GM12878 (cell line): ENCODE data around the gene SCAND1. TPM values are rescaled to one million over a fixed set of nuclear protein-coding genes. Genes with fewer than 3 reads are reported as not detected.
"Not testable (repeated sequence)": the region's sequence is repeated elsewhere in the genome, so short reads cannot be mapped to it uniquely, and the experiment has no call there.

Experiments used
- ATAC-seq: fragments of 200-7000 bp; cut with Tn5 transposase; 3 replicates; pipeline ENCODE4 v1.9.1; 2020; ENCODE audit warnings: mild to moderate bottlenecking, moderate library complexity
- BruUV-seq: library from RNA; stranded (reverse); fragments of 400-500 nt; replicated peaks from 2 replicates; lab custom pipeline; 2021; lab: Mats Ljungman, UMichigan
- CTCF ChIA-PET: fragments of 300-600 bp; sonication (Branson Sonifier 250); formaldehyde crosslinking; extraction: SDS; loops from one replicate; lab custom pipeline; 2021; ENCODE audit warnings: inconsistent platforms; lab: Yijun Ruan, JAX
- POLR2A ChIA-PET: fragments of 350-600 bp; formaldehyde crosslinking; extraction: SDS; loops from one replicate; lab custom pipeline; 2021; ENCODE audit warnings: inconsistent platforms; lab: Charles Lee
- RAD21 ChIA-PET: fragments of 300-600 bp; sonication (Branson Sonifier 250); formaldehyde crosslinking; loops from one replicate; lab custom pipeline; 2023; ENCODE audit warnings: antibody characterized with exemption; ENCODE audit not compliant: unreplicated experiment; lab: Charles Lee
- SMC1A ChIA-PET: fragments of 300-600 bp; sonication (Branson Sonifier 250); formaldehyde crosslinking; loops from one replicate; lab custom pipeline; 2023; ENCODE audit not compliant: unreplicated experiment, uncharacterized antibody; lab: Charles Lee
- DNase-seq: peaks from one replicate; pipeline ENCODE4 v3.0.0-alpha.2; 2011; ENCODE audit warnings: low read depth, low spot score
- FAIRE-seq: peaks from 3 replicates; lab custom pipeline; 2011; peaks lifted over from hg19 to GRCh38; lab: Jason Lieb, UNC
- H2AFZ ChIP-seq: 2 replicates; pipeline ENCODE4 v1.6.0; 2011; ENCODE audit warnings: low read depth, low read length, control low read depth; ENCODE audit not compliant: control insufficient read depth
- H3K27ac ChIP-seq: 2 replicates; pipeline ENCODE4 v1.5.1; 2011; ENCODE audit warnings: control low read depth; ENCODE audit not compliant: control insufficient read depth, insufficient read depth
- H3K27me3 ChIP-seq, 2 experiments: replicated peaks in 1 of 2; 2 replicates each; pipeline versions ENCODE4 v1.6.0 to v1.6.1; 2011; ENCODE audit warnings: low read length in 1 of 2; ENCODE audit not compliant: control insufficient read depth in 2 of 2, insufficient read depth in 2 of 2
- H3K36me3 ChIP-seq, 2 experiments: 2 replicates each; pipeline ENCODE4 v1.5.1; 2011; ENCODE audit warnings: low read length in 1 of 2; ENCODE audit not compliant: control insufficient read depth in 2 of 2, insufficient read depth in 2 of 2
- H3K4me1 ChIP-seq: 2 replicates; pipeline ENCODE4 v1.6.1; 2011; ENCODE audit warnings: mild to moderate bottlenecking, low read length, moderate library complexity, mixed read lengths; ENCODE audit not compliant: control insufficient read depth, insufficient read depth
- H3K4me2 ChIP-seq: 2 replicates; pipeline ENCODE4 v1.6.0; 2011; ENCODE audit warnings: control low read depth; ENCODE audit not compliant: control insufficient read depth, insufficient read depth
- H3K4me3 ChIP-seq: fragments of 200-600 bp; sonication (generic); 2 replicates; pipeline ENCODE4 v1.5.1; 2016
- H3K79me2 ChIP-seq: 2 replicates; pipeline ENCODE4 v1.6.0; 2011; ENCODE audit warnings: low read length; ENCODE audit not compliant: control insufficient read depth, insufficient read depth
- H3K9ac ChIP-seq: 2 replicates; pipeline ENCODE4 v1.8.0; 2011; ENCODE audit warnings: low read length, control low read depth, mixed read lengths; ENCODE audit not compliant: control insufficient read depth, insufficient read depth
- H3K9me3 ChIP-seq: replicated peaks from 3 replicates; pipeline ENCODE4 v1.5.1; 2011; ENCODE audit warnings: mild to moderate bottlenecking, low read length; ENCODE audit not compliant: control insufficient read depth, insufficient read depth
- H4K20me1 ChIP-seq: 2 replicates; pipeline ENCODE4 v1.6.0; 2011; ENCODE audit not compliant: control insufficient read depth, insufficient read depth
- ESRRA ChIP-seq: IDR thresholded peaks from 2 replicates; pipeline ENCODE4 v1.6.1; 2012; ENCODE audit warnings: mild to moderate bottlenecking, low read length, improper control_type of control experiment
- WGBS: methylation state at CpG from one replicate; pipeline ENCODE4 v1.1.6; 2016; ENCODE audit warnings: low lambda C conversion rate; ENCODE audit not compliant: insufficient replicate concordance, insufficient coverage; ENCODE audit errors: missing lambda C conversion rate; 5-methylcytosine and 5-hydroxymethylcytosine counted together
- in situ Hi-C: fragments of 300-500 bp; cut with MboI; formaldehyde crosslinking; loops from 9 replicates; pipeline ENCODE4 v1.14.3; 2018; ENCODE audit warnings: mixed read lengths
- intact Hi-C: fragments of 100-400 bp; cut with micrococcal nuclease; formaldehyde crosslinking; loops from one replicate; pipeline ENCODE4 v1.14.2; 2022; ENCODE audit not compliant: unreplicated experiment
- polyA plus RNA-seq, 11 experiments: library from polyadenylated mRNA; depleted of rRNA in 4 of 11; unstranded in 6 of 11; stranded (reverse) in 5 of 11; fragments of >200 nt; fragmentation: Nextera tagmentation in 4 of 11; fragmentation: Illumina TruSeq in 1 of 11; extraction: Ambion mirVana in 4 of 11; extraction: Trizol in 1 of 11; gene quantifications; 1 replicate in 1 of 11; 2 replicates in 10 of 11; pipeline versions ENCODE4 v1.2.1 to v1.2.3, GENCODE V29; 2011 to 2016; ENCODE audit warnings: inconsistent platforms in 2 of 11, missing spikeins in 2 of 11, low read depth in 1 of 11
- total RNA-seq, 4 experiments: library from RNA; depleted of rRNA in 3 of 4; stranded (reverse); fragments of >200 nt in 3 of 4; fragmentation: Illumina TruSeq in 1 of 4; extraction: Trizol in 1 of 4; gene quantifications; 2 replicates each; pipeline versions ENCODE4 v1.2.1 to v1.2.3, GENCODE V29; 2013 to 2021

SCAND1 gene
- total and polyA plus RNA-seq, 10 of the 15 experiments (the other 5 are each of a cell fraction or from before 2014, with no cell fraction given) = 0.08 to 117 (median 25.9) TPM

DNA sequence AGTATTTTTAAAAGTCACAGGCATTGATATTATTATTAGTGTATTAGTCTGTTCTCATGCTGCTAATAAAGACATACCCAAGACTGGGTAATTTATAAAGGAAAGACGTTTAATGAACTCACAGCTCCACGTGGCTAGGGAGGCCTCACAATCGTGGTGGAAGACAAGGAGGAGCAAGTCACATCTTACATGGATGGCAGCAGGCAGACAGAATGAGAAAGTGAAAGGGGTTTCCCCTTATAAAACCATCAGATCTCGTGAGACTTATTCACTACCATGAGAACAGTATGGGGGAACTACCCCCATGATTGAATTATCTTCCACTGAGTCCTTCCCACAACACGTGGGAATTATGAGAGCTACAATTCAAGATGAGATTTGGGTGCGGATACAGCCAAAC is 5.0 kb upstream of the SCAND1 start:
- ChIA-PET SMC1A (interaction anchor here (0.7 to 1.5 kb wide), 2 partner anchors 179 to 454 kb away, joined by 3 read pairs; no protein-coding TSS in a partner anchor), CTCF (interaction anchor here (1.0 kb wide), 1 partner anchor 179 kb away, joined by 3 read pairs; no protein-coding TSS in a partner anchor)
- BruUV-seq, H3K79me2 ChIP-seq, H2AFZ ChIP-seq, H3K4me3 ChIP-seq, H3K36me3 ChIP-seq, FAIRE-seq, H3K9ac ChIP-seq, H3K4me2 ChIP-seq, H3K27me3 ChIP-seq, H4K20me1 ChIP-seq, H3K27ac ChIP-seq, H3K9me3 ChIP-seq, ATAC-seq, in situ Hi-C loops, DNase-seq, H3K4me1 ChIP-seq, RAD21 ChIA-PET, POLR2A ChIA-PET, intact Hi-C loops: not testable (repeated sequence)
- WGBS = 48% methylated on average over 6 of the region's 6 CpGs

DNA sequence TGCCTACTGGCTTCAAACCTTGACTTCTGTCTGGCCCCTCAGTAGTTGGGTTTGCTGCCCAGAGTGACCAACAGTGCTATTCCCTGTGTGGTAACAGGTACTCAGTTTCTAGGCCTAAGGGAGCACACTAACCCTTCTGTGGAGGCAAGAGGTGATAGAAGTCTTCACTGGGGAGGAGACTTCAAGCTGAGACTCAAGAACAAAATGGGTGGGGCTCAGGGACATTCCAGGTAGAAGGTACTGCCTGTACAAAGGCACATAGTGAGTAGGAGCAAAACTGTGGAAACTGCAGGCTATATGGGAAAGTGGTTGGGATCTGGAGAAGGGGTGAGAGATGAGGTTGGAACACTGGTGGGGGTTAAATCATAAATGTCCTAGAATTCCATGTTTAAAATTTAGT is 2.3 kb upstream of the SCAND1 start:
- Histone ChIP-seq H3K4me1 (peaks cover 3% of the 10 kb centered on the region), H3K36me3 (no peaks in the 10 kb centered on the region), H4K20me1 (no peaks in the 10 kb centered on the region), H3K4me2 (no peak overlapping the region), H3K27ac (no peak overlapping the region), H3K9ac (no peak overlapping the region), H3K27me3 (no peaks in the 10 kb centered on the region), H3K79me2 (peaks cover 23% of the 10 kb centered on the region), H3K4me3 (no peak overlapping the region), H3K9me3 (no peaks in the 10 kb centered on the region), H2AFZ (no peak overlapping the region)
- intact Hi-C loops = no loop called here
- FAIRE-seq (no peak), ATAC-seq (no peak), DNase-seq (no peak)
- CTCF ChIA-PET = interaction anchor here (4.4 kb wide), 1 partner anchor 36 kb away, joined by 27 read pairs; no protein-coding TSS in a partner anchor
- no peak for TF ChIP-seq ESRRA
- BruUV-seq = no TSS peak
- RAD21 ChIA-PET = no interaction called here
- in situ Hi-C loops = no loop called here
- POLR2A ChIA-PET = no interaction called here
- SMC1A ChIA-PET = no interaction called here
